HepG2 (cell line): ENCODE data around the gene DLL4. TPM values are rescaled to one million over a fixed set of nuclear protein-coding genes. Genes with fewer than 3 reads are reported as not detected.
A peak's percentile ranks its signal among the peaks of the same experiment; 100 is the strongest.

ENCODE experiments used
- ATF3 ChIP-seq: sonication (generic); formaldehyde crosslinking; IDR thresholded peaks from 2 replicates; pipeline ENCODE4 v1.4.0; 2020; ENCODE audit warnings: missing genetic modification reagents
- EHMT2 ChIP-seq: fragments of 200-600 bp; sonication (generic); IDR thresholded peaks from 2 replicates; pipeline ENCODE4 v1.7.0; 2017; ENCODE audit warnings: antibody characterized with exemption, low read depth, low read length, borderline replicate concordance
- FOSL1 ChIP-seq: sonication (generic); formaldehyde crosslinking; IDR thresholded peaks from 2 replicates; pipeline ENCODE4 v1.9.0; 2021; ENCODE audit warnings: missing genetic modification reagents, borderline replicate concordance
- KDM6A ChIP-seq: IDR thresholded peaks from 2 replicates; pipeline ENCODE4 v1.6.1; 2016; ENCODE audit warnings: low read depth
- MAX ChIP-seq: IDR thresholded peaks from 2 replicates; pipeline ENCODE4 v1.6.1; 2012; ENCODE audit warnings: inconsistent platforms
- MTF1 ChIP-seq: sonication (generic); formaldehyde crosslinking; IDR thresholded peaks from 2 replicates; pipeline ENCODE4 v1.5.0; 2020; ENCODE audit warnings: missing genetic modification reagents
- NFKB2 ChIP-seq: sonication (generic); formaldehyde crosslinking; IDR thresholded peaks from 2 replicates; pipeline ENCODE4 v1.4.0; 2020; ENCODE audit warnings: missing genetic modification reagents, borderline replicate concordance
- NR2F1 ChIP-seq, 2 experiments: fragments of 450-650 bp in 1 of 2; formaldehyde crosslinking in 1 of 2; IDR thresholded peaks; 2 replicates each; pipeline versions ENCODE4 v1.5.0 to v1.6.1; 2016 to 2020; ENCODE audit warnings: mild to moderate bottlenecking in 1 of 2, missing compliant biosample characterization in 1 of 2, missing genetic modification reagents in 1 of 2, moderate library complexity in 1 of 2
- PAX8 ChIP-seq: sonication (generic); formaldehyde crosslinking; IDR thresholded peaks from 2 replicates; pipeline ENCODE4 v1.8.0; 2022; ENCODE audit warnings: mild to moderate bottlenecking, missing genetic modification reagents, borderline replicate concordance
- SALL1 ChIP-seq: sonication (generic); formaldehyde crosslinking; IDR thresholded peaks from 2 replicates; pipeline ENCODE4 v1.8.0; 2022; ENCODE audit warnings: mild to moderate bottlenecking, missing genetic modification reagents
- SKI ChIP-seq: fragments of 450-650 bp; IDR thresholded peaks from one replicate; pipeline ENCODE4 v1.6.1; 2018; ENCODE audit warnings: mild to moderate bottlenecking; ENCODE audit not compliant: partially characterized antibody
- TBX3 ChIP-seq: fragments of 450-650 bp; IDR thresholded peaks from 2 replicates; pipeline ENCODE4 v1.6.1; 2017; ENCODE audit warnings: antibody characterized with exemption, mild to moderate bottlenecking, inconsistent platforms, borderline replicate concordance
- U2AF1 ChIP-seq: fragments of 200-400 bp; formaldehyde crosslinking; optimal IDR thresholded peaks from 2 replicates; pipeline ENCODE3; 2017; ENCODE audit warnings: mild to moderate bottlenecking, low read depth, low read length
- ZBTB21 ChIP-seq: sonication (generic); formaldehyde crosslinking; IDR thresholded peaks from 2 replicates; pipeline ENCODE4 v1.4.0; 2020; ENCODE audit warnings: missing genetic modification reagents
- ZNF160 ChIP-seq: sonication (generic); formaldehyde crosslinking; IDR thresholded peaks from 2 replicates; pipeline ENCODE4 v1.8.0; 2022; ENCODE audit warnings: mild to moderate bottlenecking, inconsistent platforms, missing genetic modification reagents
- ZNF333 ChIP-seq: sonication (generic); formaldehyde crosslinking; IDR thresholded peaks from 2 replicates; pipeline ENCODE4 v1.4.0; 2020; ENCODE audit warnings: mild to moderate bottlenecking, missing genetic modification reagents, borderline replicate concordance
- ZNF567 ChIP-seq: sonication (generic); formaldehyde crosslinking; IDR thresholded peaks from 2 replicates; pipeline ENCODE4 v1.8.1; 2023; ENCODE audit warnings: mild to moderate bottlenecking, missing genetic modification reagents, borderline replicate concordance
- ZNF605 ChIP-seq: sonication (generic); formaldehyde crosslinking; IDR thresholded peaks from 2 replicates; pipeline ENCODE4 v1.8.0; 2022; ENCODE audit warnings: mild to moderate bottlenecking, missing genetic modification reagents
- ZNF747 ChIP-seq: sonication (generic); formaldehyde crosslinking; IDR thresholded peaks from 2 replicates; pipeline ENCODE4 v1.8.1; 2023; ENCODE audit warnings: missing genetic modification reagents, mild to moderate bottlenecking, borderline replicate concordance
- polyA plus RNA-seq, 8 experiments: library from polyadenylated mRNA; depleted of rRNA in 3 of 8; stranded (reverse) in 7 of 8; unstranded in 1 of 8; fragments of >200 nt; fragmentation: Illumina TruSeq in 4 of 8; extraction: Trizol in 4 of 8; gene quantifications; 2 replicates each; pipeline versions ENCODE4 v1.2.1 to v1.2.3, GENCODE V29; 2011 to 2016; ENCODE audit warnings: low read depth in 4 of 8, missing spikeins in 1 of 8, mixed read lengths in 1 of 8; ENCODE audit not compliant: insufficient read depth in 1 of 8
- total RNA-seq, 5 experiments: library from RNA; depleted of rRNA; stranded (reverse); fragments of >200 nt; fragmentation: Illumina TruSeq; extraction: Trizol; gene quantifications; 2 replicates each; pipeline ENCODE4 v1.2.3, GENCODE V29; 2016; ENCODE audit warnings: low read depth in 1 of 5
- TF ChIP-seq, protein P1 (sequence below): sonication (generic); formaldehyde crosslinking; IDR thresholded peaks from 2 replicates; pipeline ENCODE4 v1.8.1; 2022; ENCODE audit warnings: low read depth, mild to moderate bottlenecking, missing genetic modification reagents
- TF ChIP-seq, protein P2 (sequence below): sonication (generic); formaldehyde crosslinking; IDR thresholded peaks from 2 replicates; pipeline ENCODE4 v1.5.0; 2020; ENCODE audit warnings: missing genetic modification reagents
- TF ChIP-seq, protein P3 (sequence below): IDR thresholded peaks from 2 replicates; pipeline ENCODE4 v1.6.1; 2016; ENCODE audit warnings: mild to moderate bottlenecking

The DLL4 gene
- total and polyA plus RNA-seq, 2 of the 13 experiments (the other 11 are each of a cell fraction or from before 2014, with no cell fraction given) = 0.20 to 0.25 TPM

- TF ChIP-seq ZNF747 = 0 out of 2 replicates have a peak, but pooled peaks have one; percentile 76
- no peak for TF ChIP-seq NR2F1 (CRISPR knock-in tag; IDR thresholded peaks at IDR 0.05)
- no peak for TF ChIP-seq MTF1
- TF ChIP-seq U2AF1 = no peak
- peak; percentile 67 for TF ChIP-seq SKI
- peak; percentile 43 for TF ChIP-seq SALL1 (CRISPR knock-in tag)
- TF ChIP-seq, protein P1, sequence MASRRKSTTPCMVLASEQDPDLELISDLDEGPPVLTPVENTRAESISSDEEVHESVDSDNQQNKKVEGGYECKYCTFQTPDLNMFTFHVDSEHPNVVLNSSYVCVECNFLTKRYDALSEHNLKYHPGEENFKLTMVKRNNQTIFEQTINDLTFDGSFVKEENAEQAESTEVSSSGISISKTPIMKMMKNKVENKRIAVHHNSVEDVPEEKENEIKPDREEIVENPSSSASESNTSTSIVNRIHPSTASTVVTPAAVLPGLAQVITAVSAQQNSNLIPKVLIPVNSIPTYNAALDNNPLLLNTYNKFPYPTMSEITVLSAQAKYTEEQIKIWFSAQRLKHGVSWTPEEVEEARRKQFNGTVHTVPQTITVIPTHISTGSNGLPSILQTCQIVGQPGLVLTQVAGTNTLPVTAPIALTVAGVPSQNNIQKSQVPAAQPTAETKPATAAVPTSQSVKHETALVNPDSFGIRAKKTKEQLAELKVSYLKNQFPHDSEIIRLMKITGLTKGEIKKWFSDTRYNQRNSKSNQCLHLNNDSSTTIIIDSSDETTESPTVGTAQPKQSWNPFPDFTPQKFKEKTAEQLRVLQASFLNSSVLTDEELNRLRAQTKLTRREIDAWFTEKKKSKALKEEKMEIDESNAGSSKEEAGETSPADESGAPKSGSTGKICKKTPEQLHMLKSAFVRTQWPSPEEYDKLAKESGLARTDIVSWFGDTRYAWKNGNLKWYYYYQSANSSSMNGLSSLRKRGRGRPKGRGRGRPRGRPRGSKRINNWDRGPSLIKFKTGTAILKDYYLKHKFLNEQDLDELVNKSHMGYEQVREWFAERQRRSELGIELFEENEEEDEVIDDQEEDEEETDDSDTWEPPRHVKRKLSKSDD = peak; percentile 78; the same call in 1 of the 2 replicates
- TF ChIP-seq PAX8 = peak; percentile 56; the same call in 1 of the 2 replicates
- TF ChIP-seq MAX = peak; percentile 91
- no peak for TF ChIP-seq TBX3
- no peak for TF ChIP-seq ZNF567 (CRISPR knock-in tag)
- TF ChIP-seq, protein P2, sequence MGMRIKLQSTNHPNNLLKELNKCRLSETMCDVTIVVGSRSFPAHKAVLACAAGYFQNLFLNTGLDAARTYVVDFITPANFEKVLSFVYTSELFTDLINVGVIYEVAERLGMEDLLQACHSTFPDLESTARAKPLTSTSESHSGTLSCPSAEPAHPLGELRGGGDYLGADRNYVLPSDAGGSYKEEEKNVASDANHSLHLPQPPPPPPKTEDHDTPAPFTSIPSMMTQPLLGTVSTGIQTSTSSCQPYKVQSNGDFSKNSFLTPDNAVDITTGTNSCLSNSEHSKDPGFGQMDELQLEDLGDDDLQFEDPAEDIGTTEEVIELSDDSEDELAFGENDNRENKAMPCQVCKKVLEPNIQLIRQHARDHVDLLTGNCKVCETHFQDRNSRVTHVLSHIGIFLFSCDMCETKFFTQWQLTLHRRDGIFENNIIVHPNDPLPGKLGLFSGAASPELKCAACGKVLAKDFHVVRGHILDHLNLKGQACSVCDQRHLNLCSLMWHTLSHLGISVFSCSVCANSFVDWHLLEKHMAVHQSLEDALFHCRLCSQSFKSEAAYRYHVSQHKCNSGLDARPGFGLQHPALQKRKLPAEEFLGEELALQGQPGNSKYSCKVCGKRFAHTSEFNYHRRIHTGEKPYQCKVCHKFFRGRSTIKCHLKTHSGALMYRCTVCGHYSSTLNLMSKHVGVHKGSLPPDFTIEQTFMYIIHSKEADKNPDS (CRISPR knock-in tag) = no peak
- TF ChIP-seq NFKB2 (CRISPR knock-in tag) = peak; percentile 25; the same call in 1 of the 2 replicates
- TF ChIP-seq, protein P3, sequence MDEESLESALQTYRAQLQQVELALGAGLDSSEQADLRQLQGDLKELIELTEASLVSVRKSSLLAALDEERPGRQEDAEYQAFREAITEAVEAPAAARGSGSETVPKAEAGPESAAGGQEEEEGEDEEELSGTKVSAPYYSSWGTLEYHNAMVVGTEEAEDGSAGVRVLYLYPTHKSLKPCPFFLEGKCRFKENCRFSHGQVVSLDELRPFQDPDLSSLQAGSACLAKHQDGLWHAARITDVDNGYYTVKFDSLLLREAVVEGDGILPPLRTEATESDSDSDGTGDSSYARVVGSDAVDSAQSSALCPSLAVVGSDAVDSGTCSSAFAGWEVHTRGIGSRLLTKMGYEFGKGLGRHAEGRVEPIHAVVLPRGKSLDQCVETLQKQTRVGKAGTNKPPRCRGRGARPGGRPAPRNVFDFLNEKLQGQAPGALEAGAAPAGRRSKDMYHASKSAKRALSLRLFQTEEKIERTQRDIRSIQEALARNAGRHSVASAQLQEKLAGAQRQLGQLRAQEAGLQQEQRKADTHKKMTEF (CRISPR knock-in tag) = peak; percentile 82
- TF ChIP-seq ZNF160 (CRISPR knock-in tag) = peak; percentile 50; the same call in 1 of the 2 replicates
- TF ChIP-seq EHMT2 = no peak
- no peak for TF ChIP-seq KDM6A (CRISPR knock-in tag)
- no peak for TF ChIP-seq ATF3 (CRISPR knock-in tag)
- peak; percentile 55; the same call in 1 of the 2 replicates for TF ChIP-seq ZBTB21 (CRISPR knock-in tag)
- TF ChIP-seq ZNF333 (CRISPR knock-in tag) = 0 out of 2 replicates have a peak, but pooled peaks have one; percentile 41
- TF ChIP-seq ZNF605 (CRISPR knock-in tag) = peak; percentile 60; the same call in 1 of the 2 replicates
- TF ChIP-seq FOSL1 (CRISPR knock-in tag) = no peak
These were observed 35.1 kb upstream of the DLL4 start, which contains the start of gene VPS18 (continued) for GRCh38 chr15:40893733-40894680.
